T-helper 17 cell (primary cell): ENCODE results near the gene HBA1. TPM values are rescaled to one million over a fixed set of nuclear protein-coding genes. Genes with fewer than 3 reads are reported as not detected.
"Not testable (repeated sequence)": the region's sequence is repeated elsewhere in the genome, so short reads cannot be mapped to it uniquely, and the experiment has no call there.

ENCODE experiments used
- ATAC-seq: fragments of 150-1000 bp; cut with Tn5 transposase; 2 replicates; pipeline ENCODE4 v1.10.0; 2021; ENCODE audit warnings: mild to moderate bottlenecking, moderate library complexity
- DNase-seq, 3 donors: peaks; one replicate each; pipeline versions ENCODE4 v3.0.0 to v3.0.0-alpha.2; 2020 to 2021
- H3K9me3 ChIP-seq: one replicate; pipeline ENCODE4 v1.7.0; 2013; ENCODE audit warnings: low read length, mild to moderate bottlenecking; ENCODE audit not compliant: control insufficient read depth, poor library complexity, severe bottlenecking
- H3K27ac Mint-ChIP-seq: one replicate; pipeline ENCODE4 v1.8.0; 2022; ENCODE audit warnings: mild to moderate bottlenecking, moderate library complexity, mixed read lengths
- H3K27me3 Mint-ChIP-seq: one replicate; pipeline ENCODE4 v1.8.0; 2022; ENCODE audit warnings: mixed read lengths
- H3K36me3 Mint-ChIP-seq: one replicate; pipeline ENCODE4 v1.8.0; 2022; ENCODE audit warnings: low read depth, mixed read lengths
- H3K4me1 Mint-ChIP-seq: one replicate; pipeline ENCODE4 v1.8.0; 2022; ENCODE audit warnings: mild to moderate bottlenecking, mixed read lengths
- H3K4me3 Mint-ChIP-seq: one replicate; pipeline ENCODE4 v1.8.0; 2022; ENCODE audit warnings: mild to moderate bottlenecking, moderate library complexity, mixed read lengths
- total RNA-seq, 4 donors: library from RNA in 2 of 4; stranded (reverse) in 2 of 4; gene quantifications; one replicate each; pipeline ENCODE4 v1.2.3 and lab custom pipeline; 2022 to 2026

HBA1 gene
- total RNA-seq, 2 donors from 2014 or later = 0.65 to 6.5 TPM

DNA sequence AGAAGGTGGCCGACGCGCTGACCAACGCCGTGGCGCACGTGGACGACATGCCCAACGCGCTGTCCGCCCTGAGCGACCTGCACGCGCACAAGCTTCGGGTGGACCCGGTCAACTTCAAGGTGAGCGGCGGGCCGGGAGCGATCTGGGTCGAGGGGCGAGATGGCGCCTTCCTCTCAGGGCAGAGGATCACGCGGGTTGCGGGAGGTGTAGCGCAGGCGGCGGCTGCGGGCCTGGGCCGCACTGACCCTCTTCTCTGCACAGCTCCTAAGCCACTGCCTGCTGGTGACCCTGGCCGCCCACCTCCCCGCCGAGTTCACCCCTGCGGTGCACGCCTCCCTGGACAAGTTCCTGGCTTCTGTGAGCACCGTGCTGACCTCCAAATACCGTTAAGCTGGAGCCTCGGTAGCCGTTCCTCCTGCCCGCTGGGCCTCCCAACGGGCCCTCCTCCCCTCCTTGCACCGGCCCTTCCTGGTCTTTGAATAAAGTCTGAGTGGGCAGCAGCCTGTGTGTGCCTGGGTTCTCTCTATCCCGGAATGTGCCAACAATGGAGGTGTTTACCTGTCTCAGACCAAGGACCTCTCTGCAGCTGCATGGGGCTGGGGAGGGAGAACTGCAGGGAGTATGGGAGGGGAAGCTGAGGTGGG is 3.1 kb upstream of the HBA1 start:
- H3K27me3 Mint-ChIP-seq = peaks cover 54% of the 10 kb centered on the region
- H3K4me3 Mint-ChIP-seq = peak overlapping the region; percentile 55
- not testable (repeated sequence) for H3K36me3 Mint-ChIP-seq, ATAC-seq, H3K9me3 ChIP-seq, DNase-seq, H3K27ac Mint-ChIP-seq, H3K4me1 Mint-ChIP-seq

DNA sequence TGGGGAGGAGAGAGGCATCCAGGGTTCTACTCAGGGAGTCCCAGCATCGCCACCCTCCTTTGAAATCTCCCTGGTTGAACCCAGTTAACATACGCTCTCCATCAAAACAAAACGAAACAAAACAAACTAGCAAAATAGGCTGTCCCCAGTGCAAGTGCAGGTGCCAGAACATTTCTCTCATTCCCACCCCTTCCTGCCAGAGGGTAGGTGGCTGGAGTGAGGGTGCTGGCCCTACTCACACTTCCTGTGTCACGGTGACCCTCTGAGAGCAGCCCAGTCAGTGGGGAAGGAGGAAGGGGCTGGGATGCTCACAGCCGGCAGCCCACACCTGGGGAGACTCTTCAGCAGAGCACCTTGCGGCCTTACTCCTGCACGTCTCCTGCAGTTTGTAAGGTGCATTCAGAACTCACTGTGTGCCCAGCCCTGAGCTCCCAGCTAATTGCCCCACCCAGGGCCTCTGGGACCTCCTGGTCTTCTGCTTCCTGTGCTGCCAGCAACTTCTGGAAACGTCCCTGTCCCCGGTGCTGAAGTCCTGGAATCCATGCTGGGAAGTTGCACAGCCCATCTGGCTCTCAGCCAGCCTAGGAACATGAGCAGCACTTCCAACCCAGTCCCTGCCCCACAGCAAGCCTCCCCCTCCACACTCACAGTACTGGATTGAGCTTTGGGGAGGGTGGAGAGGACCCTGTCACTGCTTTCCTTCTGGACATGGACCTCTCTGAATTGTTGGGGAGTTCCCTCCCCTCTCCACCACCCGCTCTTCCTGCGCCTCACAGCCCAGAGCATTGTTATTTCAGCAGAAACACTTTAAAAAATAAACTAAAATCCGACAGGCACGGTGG is 2.3 kb upstream of the HBA1 start:
- Mint-ChIP-seq H3K27me3 (peaks cover 49% of the 10 kb centered on the region), H3K4me3 (peak overlapping the region; percentile 77)
- not testable (repeated sequence) for H3K9me3 ChIP-seq, ATAC-seq, H3K27ac Mint-ChIP-seq, H3K36me3 Mint-ChIP-seq, DNase-seq, H3K4me1 Mint-ChIP-seq

DNA sequence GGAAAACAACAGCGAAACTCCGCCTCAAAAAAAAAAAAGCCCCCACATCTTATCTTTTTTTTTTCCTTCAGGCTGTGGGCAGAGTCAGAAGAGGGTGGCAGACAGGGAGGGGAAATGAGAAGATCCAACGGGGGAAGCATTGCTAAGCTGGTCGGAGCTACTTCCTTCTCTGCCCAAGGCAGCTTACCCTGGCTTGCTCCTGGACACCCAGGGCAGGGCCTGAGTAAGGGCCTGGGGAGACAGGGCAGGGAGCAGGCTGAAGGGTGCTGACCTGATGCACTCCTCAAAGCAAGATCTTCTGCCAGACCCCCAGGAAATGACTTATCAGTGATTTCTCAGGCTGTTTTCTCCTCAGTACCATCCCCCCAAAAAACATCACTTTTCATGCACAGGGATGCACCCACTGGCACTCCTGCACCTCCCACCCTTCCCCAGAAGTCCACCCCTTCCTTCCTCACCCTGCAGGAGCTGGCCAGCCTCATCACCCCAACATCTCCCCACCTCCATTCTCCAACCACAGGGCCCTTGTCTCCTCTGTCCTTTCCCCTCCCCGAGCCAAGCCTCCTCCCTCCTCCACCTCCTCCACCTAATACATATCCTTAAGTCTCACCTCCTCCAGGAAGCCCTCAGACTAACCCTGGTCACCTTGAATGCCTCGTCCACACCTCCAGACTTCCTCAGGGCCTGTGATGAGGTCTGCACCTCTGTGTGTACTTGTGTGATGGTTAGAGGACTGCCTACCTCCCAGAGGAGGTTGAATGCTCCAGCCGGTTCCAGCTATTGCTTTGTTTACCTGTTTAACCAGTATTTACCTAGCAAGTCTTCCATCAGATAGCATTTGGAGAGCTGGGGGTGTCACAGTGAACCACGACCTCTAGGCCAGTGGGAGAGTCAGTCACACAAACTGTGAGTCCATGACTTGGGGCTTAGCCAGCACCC is 1.2 kb upstream of the HBA1 start:
- no peak for DNase-seq
- Mint-ChIP-seq H3K4me3 (peak overlapping the region; percentile 77), H3K36me3 (no peaks in the 10 kb centered on the region), H3K4me1 (peaks cover 6% of the 10 kb centered on the region), H3K27ac (no peak overlapping the region), H3K27me3 (peaks cover 51% of the 10 kb centered on the region)
- no peaks in the 10 kb centered on the region for H3K9me3 ChIP-seq
- no peak for ATAC-seq

DNA sequence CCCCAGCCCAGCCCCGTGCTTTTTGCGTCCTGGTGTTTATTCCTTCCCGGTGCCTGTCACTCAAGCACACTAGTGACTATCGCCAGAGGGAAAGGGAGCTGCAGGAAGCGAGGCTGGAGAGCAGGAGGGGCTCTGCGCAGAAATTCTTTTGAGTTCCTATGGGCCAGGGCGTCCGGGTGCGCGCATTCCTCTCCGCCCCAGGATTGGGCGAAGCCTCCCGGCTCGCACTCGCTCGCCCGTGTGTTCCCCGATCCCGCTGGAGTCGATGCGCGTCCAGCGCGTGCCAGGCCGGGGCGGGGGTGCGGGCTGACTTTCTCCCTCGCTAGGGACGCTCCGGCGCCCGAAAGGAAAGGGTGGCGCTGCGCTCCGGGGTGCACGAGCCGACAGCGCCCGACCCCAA is 474 bp upstream of the HBA1 start:
- not testable (repeated sequence) for H3K9me3 ChIP-seq, DNase-seq, ATAC-seq, H3K4me3 Mint-ChIP-seq, H3K36me3 Mint-ChIP-seq, H3K4me1 Mint-ChIP-seq, H3K27ac Mint-ChIP-seq
- H3K27me3 Mint-ChIP-seq = peaks cover 44% of the 10 kb centered on the region

DNA sequence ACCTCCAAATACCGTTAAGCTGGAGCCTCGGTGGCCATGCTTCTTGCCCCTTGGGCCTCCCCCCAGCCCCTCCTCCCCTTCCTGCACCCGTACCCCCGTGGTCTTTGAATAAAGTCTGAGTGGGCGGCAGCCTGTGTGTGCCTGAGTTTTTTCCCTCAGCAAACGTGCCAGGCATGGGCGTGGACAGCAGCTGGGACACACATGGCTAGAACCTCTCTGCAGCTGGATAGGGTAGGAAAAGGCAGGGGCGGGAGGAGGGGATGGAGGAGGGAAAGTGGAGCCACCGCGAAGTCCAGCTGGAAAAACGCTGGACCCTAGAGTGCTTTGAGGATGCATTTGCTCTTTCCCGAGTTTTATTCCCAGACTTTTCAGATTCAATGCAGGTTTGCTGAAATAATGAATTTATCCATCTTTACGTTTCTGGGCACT is 928 bp downstream of the HBA1 start:
- peaks cover 36% of the 10 kb centered on the region for H3K27me3 Mint-ChIP-seq
- peak overlapping the region; percentile 60 for H3K4me3 Mint-ChIP-seq

DNA sequence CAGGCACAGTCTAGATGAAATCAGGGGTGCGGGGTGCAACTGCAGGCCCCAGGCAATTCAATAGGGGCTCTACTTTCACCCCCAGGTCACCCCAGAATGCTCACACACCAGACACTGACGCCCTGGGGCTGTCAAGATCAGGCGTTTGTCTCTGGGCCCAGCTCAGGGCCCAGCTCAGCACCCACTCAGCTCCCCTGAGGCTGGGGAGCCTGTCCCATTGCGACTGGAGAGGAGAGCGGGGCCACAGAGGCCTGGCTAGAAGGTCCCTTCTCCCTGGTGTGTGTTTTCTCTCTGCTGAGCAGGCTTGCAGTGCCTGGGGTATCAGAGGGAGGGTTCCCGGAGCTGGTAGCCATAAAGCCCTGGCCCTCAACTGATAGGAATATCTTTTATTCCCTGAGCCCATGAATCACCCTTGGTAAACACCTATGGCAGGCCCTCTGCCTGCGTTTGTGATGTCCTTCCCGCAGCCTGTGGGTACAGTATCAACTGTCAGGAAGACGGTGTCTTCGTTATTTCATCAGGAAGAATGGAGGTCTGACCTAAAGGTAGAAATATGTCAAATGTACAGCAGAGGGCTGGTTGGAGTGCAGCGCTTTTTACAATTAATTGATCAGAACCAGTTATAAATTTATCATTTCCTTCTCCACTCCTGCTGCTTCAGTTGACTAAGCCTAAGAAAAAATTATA is 1.6 kb downstream of the HBA1 start:
- Mint-ChIP-seq H3K4me1 (peaks cover 6% of the 10 kb centered on the region), H3K27ac (no peak overlapping the region), H3K36me3 (no peaks in the 10 kb centered on the region), H3K27me3 (peaks cover 36% of the 10 kb centered on the region), H3K4me3 (peak overlapping the region; percentile 60)
- no peaks in the 10 kb centered on the region for H3K9me3 ChIP-seq
- DNase-seq (no peak), ATAC-seq (no peak)

More for the DNA sequence above, 928 bp downstream of the HBA1 start:
- ATAC-seq (no peak), DNase-seq (no peak)
- H3K27ac Mint-ChIP-seq = no peak overlapping the region
- H3K9me3 ChIP-seq = no peaks in the 10 kb centered on the region
- H3K36me3 Mint-ChIP-seq = no peaks in the 10 kb centered on the region
- peaks cover 6% of the 10 kb centered on the region for H3K4me1 Mint-ChIP-seq

DNA sequence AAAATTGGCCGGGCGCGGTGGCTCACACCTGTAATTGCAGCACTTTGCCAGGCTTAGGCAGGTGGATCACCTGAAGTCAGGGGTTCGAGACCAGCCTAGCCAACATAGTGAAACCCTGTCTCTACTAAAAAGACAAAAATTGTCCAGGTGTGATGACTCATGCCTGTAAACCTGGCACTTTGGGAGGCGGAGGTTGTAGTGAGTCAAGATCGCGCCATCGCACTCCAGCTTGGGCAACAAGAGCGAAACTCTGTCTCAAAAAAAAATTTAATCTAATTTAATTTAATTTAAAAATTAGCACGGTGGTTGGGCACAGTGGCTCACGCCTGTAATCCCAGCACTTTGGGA is 2.2 kb downstream of the HBA1 start:
- H3K36me3 Mint-ChIP-seq = no peaks in the 10 kb centered on the region
- no peak for DNase-seq
- H3K27me3 Mint-ChIP-seq = peaks cover 36% of the 10 kb centered on the region
- peaks cover 4% of the 10 kb centered on the region for H3K4me1 Mint-ChIP-seq
- ATAC-seq = no peak
- no peak overlapping the region for H3K27ac Mint-ChIP-seq
- H3K9me3 ChIP-seq = no peaks in the 10 kb centered on the region
- H3K4me3 Mint-ChIP-seq = no peak overlapping the region

DNA sequence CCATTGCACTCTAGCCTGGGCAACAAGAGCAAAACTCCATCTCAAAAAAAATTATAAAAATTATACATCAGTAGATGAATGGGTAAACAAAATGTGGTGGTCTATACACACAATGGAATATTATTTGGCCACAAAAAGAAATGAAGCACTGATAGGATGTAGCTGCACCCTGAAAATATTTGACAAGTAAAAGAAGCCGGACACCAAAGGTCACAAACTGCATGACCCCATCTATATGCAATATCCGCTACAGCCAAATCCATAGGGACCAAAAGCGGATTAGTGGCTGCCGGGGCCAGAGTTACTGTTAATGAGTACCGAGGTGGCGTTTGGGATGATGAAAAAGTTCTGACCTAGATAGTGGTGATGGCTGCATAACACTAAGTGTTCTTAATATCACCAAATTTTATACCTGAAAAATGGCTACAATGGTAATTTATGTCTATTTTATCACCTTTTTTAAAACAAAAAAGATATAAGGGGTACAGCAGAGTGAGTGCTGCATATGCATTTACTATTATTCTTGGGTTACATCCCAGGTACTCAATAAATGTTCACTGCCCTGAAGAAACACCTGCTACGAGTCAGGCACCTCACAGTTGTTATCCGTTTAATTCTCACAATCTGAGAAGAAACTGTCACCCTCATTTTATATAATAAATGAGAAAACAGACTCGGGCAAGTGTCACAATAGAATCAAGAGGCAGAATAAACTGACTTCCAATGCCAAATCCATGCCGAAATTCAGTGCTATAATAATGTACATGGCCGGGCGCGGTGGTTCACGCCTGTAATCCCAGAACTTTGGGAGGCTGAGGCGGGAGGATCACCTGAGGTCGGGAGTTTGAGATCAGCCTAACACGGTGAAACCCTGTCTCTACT is 3.0 kb downstream of the HBA1 start:
- H3K36me3 Mint-ChIP-seq = no peaks in the 10 kb centered on the region
- H3K27ac Mint-ChIP-seq = no peak overlapping the region
- H3K4me3 Mint-ChIP-seq = peak overlapping the region; percentile 73
- H3K4me1 Mint-ChIP-seq = peaks cover 3% of the 10 kb centered on the region
- H3K9me3 ChIP-seq = no peaks in the 10 kb centered on the region
- H3K27me3 Mint-ChIP-seq = peaks cover 33% of the 10 kb centered on the region
- no peak for ATAC-seq
- no peak for DNase-seq

- Mint-ChIP-seq H3K4me3 (peak within 1 kb of the TSS; percentile 73), H3K36me3 (no peaks in the 10 kb centered on the region), H3K27ac (no peak within 1 kb of the TSS), H3K27me3 (peaks cover 26% of the 10 kb centered on the region), H3K4me1 (no peaks in the 10 kb centered on the region)
- ATAC-seq (no peak), DNase-seq (peak in 1 of 3 donors; percentile 26)
- no peaks in the 10 kb centered on the region for H3K9me3 ChIP-seq
Measured at GRCh38 chr16:180101-180675, 3.7 kb downstream of the HBA1 start, which contains the start of gene HBQ1. Gene HBQ1, plus strand, starts transcription at chr16:180459. Its CDS starts 28 bp downstream, at chr16:180487.

DNA sequence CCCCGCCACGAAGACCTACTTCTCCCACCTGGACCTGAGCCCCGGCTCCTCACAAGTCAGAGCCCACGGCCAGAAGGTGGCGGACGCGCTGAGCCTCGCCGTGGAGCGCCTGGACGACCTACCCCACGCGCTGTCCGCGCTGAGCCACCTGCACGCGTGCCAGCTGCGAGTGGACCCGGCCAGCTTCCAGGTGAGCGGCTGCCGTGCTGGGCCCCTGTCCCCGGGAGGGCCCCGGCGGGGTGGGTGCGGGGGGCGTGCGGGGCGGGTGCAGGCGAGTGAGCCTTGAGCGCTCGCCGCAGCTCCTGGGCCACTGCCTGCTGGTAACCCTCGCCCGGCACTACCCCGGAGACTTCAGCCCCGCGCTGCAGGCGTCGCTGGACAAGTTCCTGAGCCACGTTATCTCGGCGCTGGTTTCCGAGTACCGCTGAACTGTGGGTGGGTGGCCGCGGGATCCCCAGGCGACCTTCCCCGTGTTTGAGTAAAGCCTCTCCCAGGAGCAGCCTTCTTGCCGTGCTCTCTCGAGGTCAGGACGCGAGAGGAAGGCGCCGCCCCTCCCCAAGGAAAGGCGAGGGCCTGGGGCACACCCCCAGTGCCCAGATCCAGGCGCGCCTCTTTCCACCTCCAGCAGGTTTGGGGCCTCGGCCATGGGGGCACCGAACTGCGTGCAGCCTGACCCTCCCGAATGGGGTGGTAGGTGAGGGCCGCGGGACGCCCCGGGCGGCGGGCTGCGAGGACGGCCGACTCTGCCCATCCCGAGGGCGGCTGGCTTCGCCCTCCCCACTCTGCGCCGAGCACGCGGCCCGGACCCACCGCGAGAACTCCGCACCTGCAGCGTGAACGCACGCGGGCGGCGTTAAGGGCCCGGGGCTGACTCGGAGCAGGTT is 4.4 kb downstream of the HBA1 start:
- no peaks in the 10 kb centered on the region for H3K9me3 ChIP-seq
- Mint-ChIP-seq H3K36me3 (no peaks in the 10 kb centered on the region), H3K27ac (no peak overlapping the region), H3K27me3 (peaks cover 21% of the 10 kb centered on the region), H3K4me1 (no peaks in the 10 kb centered on the region), H3K4me3 (peak overlapping the region; percentile 31)
- peak; percentile 73 to 89 (median 78) for DNase-seq
- ATAC-seq = peak; percentile 90

GRCh38 chr16:181565-182021 is 5.1 kb downstream of the HBA1 start:
- no peak for ATAC-seq

More at GRCh38 chr16:181565-182021, 5.1 kb downstream of the HBA1 start:
- Mint-ChIP-seq H3K36me3 (no peaks in the 10 kb centered on the region), H3K4me1 (no peaks in the 10 kb centered on the region), H3K27ac (peak overlapping the region; percentile 11), H3K4me3 (peak overlapping the region; percentile 15), H3K27me3 (peaks cover 21% of the 10 kb centered on the region)
- H3K9me3 ChIP-seq = no peaks in the 10 kb centered on the region
- DNase-seq = no peak
